Thoracic aorta (tissue), 2 donors: ENCODE data around the gene AREL1. TPM values are rescaled to one million over a fixed set of nuclear protein-coding genes. Genes with fewer than 3 reads are reported as not detected.

ENCODE experiments used
- ATAC-seq: fragments of 150-250 bp; one replicate; pipeline ENCODE4 v1.8.0; 2017; ENCODE audit warnings: low read depth; ENCODE audit not compliant: insufficient number of reproducible peaks, low FRiP score
- DNase-seq: peaks from one replicate; pipeline ENCODE4 v3.0.0-alpha.2; 2020; ENCODE audit warnings: low spot score
- H3K27ac ChIP-seq, 2 donors: fragments of 200-600 bp; sonication (generic); 1 replicate in 1 of 2; 2 replicates in 1 of 2; pipeline ENCODE4 v1.5.1; 2016; ENCODE audit warnings: mild to moderate bottlenecking in 2 of 2, moderate library complexity in 2 of 2
- H3K27me3 ChIP-seq: fragments of 200-600 bp; sonication (generic); replicated peaks from 2 replicates; pipeline ENCODE4 v1.6.0; 2016; ENCODE audit warnings: mild to moderate bottlenecking; ENCODE audit not compliant: insufficient read depth
- H3K36me3 ChIP-seq: fragments of 200-600 bp; sonication (generic); one replicate; pipeline ENCODE4 v1.5.1; 2016
- H3K4me1 ChIP-seq, 2 donors: fragments of 200-600 bp; sonication (generic); 1 replicate in 1 of 2; 2 replicates in 1 of 2; pipeline versions ENCODE4 v1.5.1 to v1.6.0; 2016; ENCODE audit warnings: low read depth in 2 of 2, mild to moderate bottlenecking in 1 of 2; ENCODE audit not compliant: control insufficient read depth in 1 of 2
- H3K4me3 ChIP-seq: fragments of 200-600 bp; sonication (generic); 2 replicates; pipeline ENCODE4 v1.5.1; 2016; ENCODE audit warnings: mild to moderate bottlenecking
- H3K9me3 ChIP-seq: fragments of 200-600 bp; sonication (generic); 2 replicates; pipeline ENCODE4 v1.5.1; 2016
- CTCF ChIP-seq: fragments of 200-600 bp; sonication (generic); IDR thresholded peaks from one replicate; pipeline ENCODE4 v1.5.1; 2019; ENCODE audit warnings: antibody characterized with exemption
- total RNA-seq, 2 donors: library from RNA; depleted of rRNA; stranded (reverse); fragments of >200 nt; gene quantifications; one replicate each; pipeline versions ENCODE4 v1.1.0 to v1.2.3, GENCODE V29; 2016

The AREL1 gene
- total RNA-seq, 2 donors from 2014 or later: 29.6 to 51.4 TPM

- peaks cover 0 to 14% of the 10 kb centered on the region in 2 donors for H3K4me1 ChIP-seq
- no peak overlapping the region for H3K27ac ChIP-seq
- no peaks in the 10 kb centered on the region for H3K36me3 ChIP-seq
- H3K4me3 ChIP-seq: no peak overlapping the region
- no peak for DNase-seq
- H3K9me3 ChIP-seq: no peaks in the 10 kb centered on the region
- no peak for ATAC-seq
- no peak for TF ChIP-seq CTCF
- H3K27me3 ChIP-seq: no peaks in the 10 kb centered on the region
These were observed 14.4 kb downstream of the AREL1 start for GRCh38 chr14:74698465-74698864.

- H3K9me3 ChIP-seq: no peaks in the 10 kb centered on the region
These were observed 14.9 kb downstream of the AREL1 start for GRCh38 chr14:74697976-74698375.

GRCh38 chr14:74697543-74697942 lies 15.3 kb downstream of the AREL1 start:
- H3K4me1 ChIP-seq: peaks cover 2 to 23% of the 10 kb centered on the region in 2 donors
- no peaks in the 10 kb centered on the region for H3K36me3 ChIP-seq
- H3K4me3 ChIP-seq: no peak overlapping the region
- DNase-seq (no peak), ATAC-seq (no peak)
- no peak for TF ChIP-seq CTCF
- no peaks in the 10 kb centered on the region for H3K27me3 ChIP-seq
- H3K27ac ChIP-seq: no peak overlapping the region
- no peaks in the 10 kb centered on the region for H3K9me3 ChIP-seq

More at GRCh38 chr14:74697976-74698375, 14.9 kb downstream of the AREL1 start:
- no peak overlapping the region for H3K27ac ChIP-seq
- H3K27me3 ChIP-seq: no peaks in the 10 kb centered on the region
- DNase-seq (no peak), ATAC-seq (no peak)
- peaks cover 0 to 18% of the 10 kb centered on the region in 2 donors for H3K4me1 ChIP-seq
- no peak for TF ChIP-seq CTCF
- no peaks in the 10 kb centered on the region for H3K36me3 ChIP-seq
- H3K4me3 ChIP-seq: no peak overlapping the region

- Histone ChIP-seq H3K27me3 (no peaks in the 10 kb centered on the region), H3K27ac (no peak overlapping the region), H3K36me3 (no peaks in the 10 kb centered on the region), H3K9me3 (no peaks in the 10 kb centered on the region), H3K4me1 (peaks cover 7 to 28% of the 10 kb centered on the region in 2 donors), H3K4me3 (no peak overlapping the region)
- no peak for TF ChIP-seq CTCF
- DNase-seq (no peak), ATAC-seq (no peak)
These were observed 15.9 kb downstream of the AREL1 start for GRCh38 chr14:74697011-74697410.

- H3K36me3 ChIP-seq: no peaks in the 10 kb centered on the region
- H3K4me3 ChIP-seq: no peak overlapping the region
- H3K27ac ChIP-seq: no peak overlapping the region
- ATAC-seq (no peak), DNase-seq (no peak)
- H3K4me1 ChIP-seq: peaks cover 22 to 44% of the 10 kb centered on the region in 2 donors
- H3K27me3 ChIP-seq: no peaks in the 10 kb centered on the region
- TF ChIP-seq CTCF: no peak
- no peaks in the 10 kb centered on the region for H3K9me3 ChIP-seq
These were observed 17.5 kb downstream of the AREL1 start for GRCh38 chr14:74695406-74695805.
